ENCODE results near the gene TM7SF2.

Gene TM7SF2

GRCh38 chr11:65096926-65097325, 14.7 kb upstream of the TM7SF2 start:
- peak overlapping the region; percentile 68 to 86 for H3K27ac ChIP-seq (ENCODE audit: insufficient read depth in 1 of 2, low read depth in 1 of 2, low read length in 2 of 2, poor library complexity in 1 of 2, severe bottlenecking in 2 of 2)
- H3K27me3 ChIP-seq (replicated peaks in 2 of 5; ENCODE audit: control insufficient read depth in 4 of 5, insufficient read depth in 5 of 5, low read length in 4 of 5) = no peaks in the 10 kb centered on the region
- peaks cover 0 to 15% (median 10%) of the 10 kb centered on the region in 4 experiments for H3K36me3 ChIP-seq (ENCODE audit: control insufficient read depth in 4 of 4, insufficient read depth in 4 of 4, low read length in 3 of 4)
- no peaks in the 10 kb centered on the region for H3K9me3 ChIP-seq (ENCODE audit: control extremely low read depth in 1 of 5, control insufficient read depth in 4 of 5, insufficient read depth in 2 of 5, low read depth in 1 of 5, low read length in 4 of 5)
- no peak for DNase-seq
- 66% methylated on average over 5 of the region's 8 CpGs for WGBS (ENCODE audit: insufficient coverage)
- ChIA-PET POLR2A (interaction anchor here (1.2 to 1.6 kb wide), 3 partner anchors 14 to 84 kb away, joined by 3 to 5 read pairs (median 5); partner anchors contain the start of gene TM7SF2), CTCF (interaction anchor here (0.8 to 4.9 kb wide), 7 partner anchors 9 to 248 kb away, joined by 3 to 56 read pairs (median 4); partner anchors contain the start of genes ARL2 and TM7SF2)
- H3K4me3 ChIP-seq (ENCODE audit: control insufficient read depth in 1 of 7, extremely low read depth in 1 of 7, insufficient read depth in 4 of 7, low read depth in 2 of 7, low read length in 6 of 7) = peak overlapping the region in 6 of 7 experiments; percentile 62 to 91 (median 80)
- peaks cover 4 to 15% (median 9%) of the 10 kb centered on the region in 4 experiments for H3K4me1 ChIP-seq (ENCODE audit: control extremely low read depth in 1 of 4, control insufficient read depth in 4 of 4, insufficient read depth in 4 of 4, low read length in 3 of 4)

- Histone ChIP-seq H3K36me3 (ENCODE audit: control insufficient read depth in 4 of 4, insufficient read depth in 4 of 4, low read length in 3 of 4) (peaks cover under 1 to 42% (median 22%) of the 10 kb centered on the region in 4 experiments), H3K4me1 (ENCODE audit: control extremely low read depth in 1 of 4, control insufficient read depth in 4 of 4, insufficient read depth in 4 of 4, low read length in 3 of 4) (peaks cover 4 to 11% (median 7%) of the 10 kb centered on the region in 4 experiments), H3K9me3 (ENCODE audit: control extremely low read depth in 1 of 5, control insufficient read depth in 4 of 5, insufficient read depth in 2 of 5, low read depth in 1 of 5, low read length in 4 of 5) (no peaks in the 10 kb centered on the region), H3K27me3 (replicated peaks in 2 of 5; ENCODE audit: control insufficient read depth in 4 of 5, insufficient read depth in 5 of 5, low read length in 4 of 5) (no peaks in the 10 kb centered on the region), H3K4me3 (ENCODE audit: control insufficient read depth in 1 of 7, extremely low read depth in 1 of 7, insufficient read depth in 4 of 7, low read depth in 2 of 7, low read length in 6 of 7) (no peak overlapping the region), H3K27ac (ENCODE audit: insufficient read depth in 1 of 2, low read depth in 1 of 2, low read length in 2 of 2, poor library complexity in 1 of 2, severe bottlenecking in 2 of 2) (peak overlapping the region in 1 of 2 experiments; percentile 41)
- ChIA-PET POLR2A (interaction anchor here (2.0 kb wide), 1 partner anchor 10 kb away, joined by 5 read pairs; no protein-coding TSS in a partner anchor), CTCF (interaction anchor here (1.3 to 4.9 kb wide), 4 partner anchors 11 to 97 kb away, joined by 4 to 56 read pairs (median 17); partner anchors contain the start of gene TM7SF2)
- WGBS (ENCODE audit: insufficient coverage) = 100% methylated on average over 3 of the region's 6 CpGs
- DNase-seq = no peak
Measured at GRCh38 chr11:65100674-65101350, 10.9 kb upstream of the TM7SF2 start.

- Histone ChIP-seq H3K36me3 (ENCODE audit: control insufficient read depth in 4 of 4, insufficient read depth in 4 of 4, low read length in 3 of 4) (peaks cover 2 to 51% (median 27%) of the 10 kb centered on the region in 4 experiments), H3K27me3 (replicated peaks in 2 of 5; ENCODE audit: control insufficient read depth in 4 of 5, insufficient read depth in 5 of 5, low read length in 4 of 5) (no peaks in the 10 kb centered on the region), H3K27ac (ENCODE audit: insufficient read depth in 1 of 2, low read depth in 1 of 2, low read length in 2 of 2, poor library complexity in 1 of 2, severe bottlenecking in 2 of 2) (no peak overlapping the region), H3K4me1 (ENCODE audit: control extremely low read depth in 1 of 4, control insufficient read depth in 4 of 4, insufficient read depth in 4 of 4, low read length in 3 of 4) (peaks cover 0 to 2% (median under 1%) of the 10 kb centered on the region in 4 experiments), H3K4me3 (ENCODE audit: control insufficient read depth in 1 of 7, extremely low read depth in 1 of 7, insufficient read depth in 4 of 7, low read depth in 2 of 7, low read length in 6 of 7) (no peak overlapping the region), H3K9me3 (ENCODE audit: control extremely low read depth in 1 of 5, control insufficient read depth in 4 of 5, insufficient read depth in 2 of 5, low read depth in 1 of 5, low read length in 4 of 5) (no peaks in the 10 kb centered on the region)
- CTCF ChIA-PET = interaction anchor here (0.5 to 3.6 kb wide), 6 partner anchors 9 to 253 kb away, joined by 3 to 28 read pairs (median 4); partner anchors contain the start of gene TM7SF2
- WGBS (ENCODE audit: insufficient coverage) = 94% methylated on average over 7 of the region's 8 CpGs
- POLR2A ChIA-PET = no interaction called here
- DNase-seq = no peak
Measured at GRCh38 chr11:65102142-65103095, 9.3 kb upstream of the TM7SF2 start.

- H3K27ac ChIP-seq (ENCODE audit: insufficient read depth in 1 of 2, low read depth in 1 of 2, low read length in 2 of 2, poor library complexity in 1 of 2, severe bottlenecking in 2 of 2) = no peak overlapping the region
- CTCF ChIA-PET = interaction anchor here (1.0 to 3.6 kb wide), 6 partner anchors 8 to 254 kb away, joined by 3 to 28 read pairs (median 3); partner anchors contain the start of gene TM7SF2
Measured at GRCh38 chr11:65103476-65103875, 8.2 kb upstream of the TM7SF2 start.

GRCh38 chr11:65104628-65105027, 7.0 kb upstream of the TM7SF2 start:
- WGBS (ENCODE audit: insufficient coverage) = 86% methylated on average over 1 of the region's 4 CpGs
- peaks cover 2 to 60% (median 33%) of the 10 kb centered on the region in 4 experiments for H3K36me3 ChIP-seq (ENCODE audit: control insufficient read depth in 4 of 4, insufficient read depth in 4 of 4, low read length in 3 of 4)
- no peak overlapping the region for H3K27ac ChIP-seq (ENCODE audit: insufficient read depth in 1 of 2, low read depth in 1 of 2, low read length in 2 of 2, poor library complexity in 1 of 2, severe bottlenecking in 2 of 2)
- DNase-seq = no peak
- no peaks in the 10 kb centered on the region for H3K4me1 ChIP-seq (ENCODE audit: control extremely low read depth in 1 of 4, control insufficient read depth in 4 of 4, insufficient read depth in 4 of 4, low read length in 3 of 4)
- POLR2A ChIA-PET = no interaction called here
- H3K4me3 ChIP-seq (ENCODE audit: control insufficient read depth in 1 of 7, extremely low read depth in 1 of 7, insufficient read depth in 4 of 7, low read depth in 2 of 7, low read length in 6 of 7) = no peak overlapping the region
- H3K9me3 ChIP-seq (ENCODE audit: control extremely low read depth in 1 of 5, control insufficient read depth in 4 of 5, insufficient read depth in 2 of 5, low read depth in 1 of 5, low read length in 4 of 5) = no peaks in the 10 kb centered on the region
- no peaks in the 10 kb centered on the region for H3K27me3 ChIP-seq (replicated peaks in 2 of 5; ENCODE audit: control insufficient read depth in 4 of 5, insufficient read depth in 5 of 5, low read length in 4 of 5)
- CTCF ChIA-PET = interaction anchor here (1.1 to 3.6 kb wide), 3 partner anchors 7 to 90 kb away, joined by 3 to 28 read pairs (median 3); partner anchors contain the start of gene TM7SF2

More at GRCh38 chr11:65103476-65103875, 8.2 kb upstream of the TM7SF2 start:
- DNase-seq = no peak
- Histone ChIP-seq H3K36me3 (ENCODE audit: control insufficient read depth in 4 of 4, insufficient read depth in 4 of 4, low read length in 3 of 4) (peaks cover 2 to 56% (median 27%) of the 10 kb centered on the region in 4 experiments), H3K9me3 (ENCODE audit: control extremely low read depth in 1 of 5, control insufficient read depth in 4 of 5, insufficient read depth in 2 of 5, low read depth in 1 of 5, low read length in 4 of 5) (no peaks in the 10 kb centered on the region), H3K4me1 (ENCODE audit: control extremely low read depth in 1 of 4, control insufficient read depth in 4 of 4, insufficient read depth in 4 of 4, low read length in 3 of 4) (no peaks in the 10 kb centered on the region), H3K27me3 (replicated peaks in 2 of 5; ENCODE audit: control insufficient read depth in 4 of 5, insufficient read depth in 5 of 5, low read length in 4 of 5) (no peaks in the 10 kb centered on the region), H3K4me3 (ENCODE audit: control insufficient read depth in 1 of 7, extremely low read depth in 1 of 7, insufficient read depth in 4 of 7, low read depth in 2 of 7, low read length in 6 of 7) (no peak overlapping the region)
- POLR2A ChIA-PET = no interaction called here

GRCh38 chr11:65107078-65107477, 4.6 kb upstream of the TM7SF2 start:
- ChIA-PET CTCF (interaction anchor here (1.2 to 1.9 kb wide), 4 partner anchors 10 to 79 kb away, joined by 3 to 7 read pairs (median 4); no protein-coding TSS in a partner anchor), POLR2A (interaction anchor here (0.9 kb wide), 1 partner anchor 7 kb away, joined by 4 read pairs; no protein-coding TSS in a partner anchor)
- H3K4me3 ChIP-seq (ENCODE audit: control insufficient read depth in 1 of 7, extremely low read depth in 1 of 7, insufficient read depth in 4 of 7, low read depth in 2 of 7, low read length in 6 of 7) = no peak overlapping the region
- no peak overlapping the region for H3K27ac ChIP-seq (ENCODE audit: insufficient read depth in 1 of 2, low read depth in 1 of 2, low read length in 2 of 2, poor library complexity in 1 of 2, severe bottlenecking in 2 of 2)
- H3K27me3 ChIP-seq (replicated peaks in 2 of 5; ENCODE audit: control insufficient read depth in 4 of 5, insufficient read depth in 5 of 5, low read length in 4 of 5) = no peaks in the 10 kb centered on the region
- WGBS (ENCODE audit: insufficient coverage) = 98% methylated on average over 11 of the region's 15 CpGs
- no peak for DNase-seq
- peaks cover 2 to 62% (median 41%) of the 10 kb centered on the region in 4 experiments for H3K36me3 ChIP-seq (ENCODE audit: control insufficient read depth in 4 of 4, insufficient read depth in 4 of 4, low read length in 3 of 4)
- H3K9me3 ChIP-seq (ENCODE audit: control extremely low read depth in 1 of 5, control insufficient read depth in 4 of 5, insufficient read depth in 2 of 5, low read depth in 1 of 5, low read length in 4 of 5) = no peaks in the 10 kb centered on the region
- H3K4me1 ChIP-seq (ENCODE audit: control extremely low read depth in 1 of 4, control insufficient read depth in 4 of 4, insufficient read depth in 4 of 4, low read length in 3 of 4) = peaks cover 0 to 15% (median 15%) of the 10 kb centered on the region in 4 experiments

All from common myeloid progenitor, CD34-positive (primary cell).